Testis (tissue), 2 donors: ENCODE measurements around the gene ZBTB40.

Experiments used
- CTCF ChIP-seq, 3 experiments: fragments of 450-650 bp in 2 of 3; fragments of 200-600 bp in 1 of 3; sonication (generic) in 1 of 3; IDR thresholded peaks; one replicate each; pipeline ENCODE4 v1.5.1; 2016 to 2019; ENCODE audit warnings: antibody characterized with exemption in 3 of 3, mild to moderate bottlenecking in 2 of 3, moderate library complexity in 1 of 3
- POLR2A ChIP-seq: fragments of 450-650 bp; IDR thresholded peaks from one replicate; pipeline ENCODE4 v1.6.1; 2017; ENCODE audit warnings: antibody characterized with exemption, mild to moderate bottlenecking, moderate library complexity

GRCh38 chr1:22527122-22527521, 75.5 kb downstream of the ZBTB40 start:
- peak in 1 of 3 experiments; percentile 17 for TF ChIP-seq CTCF (IDR thresholded peaks at IDR 0.05)
- TF ChIP-seq POLR2A = no peak
